ENCODE measurements around the gene CD70. TPM values are rescaled to one million over a fixed set of nuclear protein-coding genes. Genes with fewer than 3 reads are reported as not detected.
A peak's percentile ranks its signal among the peaks of the same experiment; 100 is the strongest.
"Not testable (repeated sequence)": the region's sequence is repeated elsewhere in the genome, so short reads cannot be mapped to it uniquely, and the experiment has no call there.

CD70 gene
- total RNA-seq, 3 donors from 2014 or later = 4.6 to 13.6 (median 6.6) TPM

DNA sequence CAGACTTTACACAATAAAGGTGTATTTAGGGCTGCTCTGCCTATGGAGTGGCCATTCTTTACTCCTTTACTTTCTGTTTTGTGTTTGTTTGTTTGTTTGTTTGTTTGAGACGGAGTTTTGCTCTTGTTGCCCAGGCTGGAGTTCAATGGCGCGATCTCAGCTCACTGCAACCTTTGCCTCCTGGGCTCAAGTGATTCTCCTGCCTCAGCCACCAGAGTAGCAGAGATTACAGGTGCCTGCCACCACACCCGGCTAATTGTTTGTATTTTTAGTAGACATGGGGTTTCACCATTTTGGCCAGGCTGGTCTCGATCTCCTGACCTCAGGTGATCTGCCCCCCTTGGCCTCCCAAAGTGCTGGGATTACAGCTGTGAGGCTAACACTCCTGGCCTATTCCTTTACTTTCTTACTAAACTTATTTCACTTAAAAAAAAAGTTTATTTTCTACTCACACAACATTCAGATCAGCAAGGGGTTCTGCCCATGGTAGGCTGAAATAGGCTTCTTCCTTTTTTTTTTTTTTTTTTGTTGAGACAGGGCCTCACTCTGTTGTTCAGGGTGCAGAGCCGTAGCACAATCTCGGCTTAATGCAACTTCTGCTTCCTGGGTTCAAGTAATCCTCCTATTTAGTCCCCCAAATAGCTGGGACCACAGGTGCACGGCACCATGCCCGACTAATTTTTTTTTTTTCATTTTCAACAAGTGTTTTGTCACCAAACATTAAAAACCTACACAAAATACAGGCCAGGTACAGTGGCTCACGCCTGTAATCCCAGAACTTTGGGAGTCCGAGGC is 15.5 kb upstream of the CD70 start:
- Mint-ChIP-seq H3K4me1 (ENCODE audit: low read depth) (peaks cover 23% of the 10 kb centered on the region), H3K27me3 (ENCODE audit: low read depth) (peaks cover 16% of the 10 kb centered on the region)
- H3K36me3 Mint-ChIP-seq (ENCODE audit: insufficient read depth); ATAC-seq; DNase-seq; H3K9me3 Mint-ChIP-seq; H3K4me3 Mint-ChIP-seq: not testable (repeated sequence)

DNA sequence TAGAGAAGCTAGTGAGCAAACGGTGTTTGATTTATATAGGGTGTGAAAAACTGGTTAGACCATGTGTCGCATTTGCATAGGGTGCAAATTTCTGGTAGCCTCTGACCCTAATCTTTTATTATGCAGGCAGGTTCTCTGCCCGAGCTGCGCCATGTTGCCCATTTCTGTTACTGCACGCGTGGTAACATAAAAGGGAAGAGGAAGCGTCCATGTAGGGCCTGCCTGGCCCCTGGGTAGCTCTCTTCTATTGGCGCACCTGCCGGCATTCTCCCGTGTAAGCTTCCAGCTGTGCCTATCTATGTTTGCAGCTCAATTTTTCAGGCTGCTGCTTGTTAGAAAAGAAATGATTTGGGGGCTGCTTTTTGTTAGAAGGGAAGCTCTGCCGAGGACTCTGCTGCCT is 14.0 kb upstream of the CD70 start:
- H3K27me3 Mint-ChIP-seq (ENCODE audit: low read depth) = peaks cover 9% of the 10 kb centered on the region
- no peaks in the 10 kb centered on the region for H3K9me3 Mint-ChIP-seq
- ATAC-seq = no peak
- no peak for DNase-seq
- no peaks in the 10 kb centered on the region for H3K36me3 Mint-ChIP-seq (ENCODE audit: insufficient read depth)
- no peak overlapping the region for H3K4me3 Mint-ChIP-seq
- peaks cover 20% of the 10 kb centered on the region for H3K4me1 Mint-ChIP-seq (ENCODE audit: low read depth)

DNA sequence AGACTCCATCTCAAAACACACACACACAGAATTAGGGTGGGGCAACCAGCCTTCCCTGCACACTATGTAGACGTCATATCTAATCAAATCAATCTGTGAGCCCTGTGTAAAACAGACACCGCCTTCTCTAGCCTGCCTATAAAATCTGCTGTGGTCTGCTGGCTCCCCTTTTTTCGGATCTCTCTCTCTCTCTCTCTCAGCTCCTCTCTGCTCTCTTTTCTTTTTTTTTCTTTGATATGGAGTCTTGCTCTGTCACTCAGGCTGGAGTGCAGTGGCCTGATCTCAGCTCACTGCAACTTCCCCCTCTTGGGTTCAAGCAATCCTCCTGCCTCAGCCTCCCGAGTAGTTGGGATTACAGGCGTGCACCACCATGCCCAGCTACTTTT is 11.8 kb upstream of the CD70 start:
- DNase-seq (no peak), ATAC-seq (no peak)
- Mint-ChIP-seq H3K9me3 (no peaks in the 10 kb centered on the region), H3K36me3 (ENCODE audit: insufficient read depth) (no peaks in the 10 kb centered on the region), H3K4me1 (ENCODE audit: low read depth) (peaks cover 31% of the 10 kb centered on the region), H3K27me3 (ENCODE audit: low read depth) (peaks cover 3% of the 10 kb centered on the region), H3K4me3 (no peak overlapping the region)

DNA sequence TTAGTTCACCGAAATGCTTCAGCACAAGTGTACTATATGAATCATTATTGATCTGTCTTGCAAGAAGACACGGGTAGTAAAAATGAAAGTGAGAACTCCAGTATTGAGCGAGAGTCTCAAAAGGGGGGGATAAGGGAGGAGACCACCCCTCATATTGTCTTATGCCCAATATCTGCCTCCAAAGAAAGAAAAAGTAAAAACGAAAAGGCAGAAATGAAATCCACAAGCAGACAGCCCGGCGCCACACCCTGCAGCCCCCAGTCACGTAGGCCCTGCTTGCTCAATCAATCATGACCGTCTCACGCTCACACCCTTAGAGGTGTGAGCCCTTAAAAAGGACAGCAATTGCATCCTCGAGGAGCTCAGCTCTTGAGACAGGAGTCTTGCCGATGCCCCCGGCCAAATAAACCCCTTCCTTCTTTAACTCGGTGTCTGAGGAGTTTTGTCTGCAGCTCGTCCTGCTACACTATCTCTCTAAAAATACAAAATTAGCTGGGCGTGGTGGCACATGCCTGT is 10.6 kb upstream of the CD70 start:
- not testable (repeated sequence) for H3K9me3 Mint-ChIP-seq; H3K36me3 Mint-ChIP-seq (ENCODE audit: insufficient read depth); DNase-seq; H3K27me3 Mint-ChIP-seq (ENCODE audit: low read depth)
- ATAC-seq = peak; percentile 53 to 79
- Mint-ChIP-seq H3K4me3 (peak overlapping the region; percentile 71), H3K4me1 (ENCODE audit: low read depth) (peaks cover 32% of the 10 kb centered on the region)

DNA sequence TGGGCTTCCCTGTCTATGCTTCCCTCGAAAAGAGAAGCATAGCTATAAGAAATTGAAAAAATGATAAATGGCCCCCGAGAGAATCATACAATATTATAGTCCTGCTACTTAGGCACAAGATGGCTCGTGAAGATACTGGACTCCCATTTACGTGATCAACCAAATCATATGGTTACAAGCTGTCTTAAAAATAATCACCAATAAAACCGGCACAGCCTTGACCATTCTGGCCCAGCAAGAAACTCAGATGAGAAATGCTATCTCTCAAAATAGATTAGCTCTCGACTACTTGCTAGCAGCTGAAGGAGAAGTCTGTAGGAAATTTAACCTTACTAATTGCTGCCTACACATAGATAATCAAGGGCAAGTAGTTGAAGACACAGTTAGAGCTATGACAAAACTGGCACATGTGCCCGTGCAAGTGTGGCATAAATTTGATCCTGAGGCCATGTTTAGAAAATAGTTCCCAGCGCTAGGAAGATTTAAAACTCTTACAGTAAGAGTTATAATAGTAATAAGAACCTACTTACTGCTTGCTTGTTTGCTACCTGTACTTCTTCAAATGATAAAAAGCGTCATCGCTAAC is 10.1 kb upstream of the CD70 start:
- ATAC-seq; H3K36me3 Mint-ChIP-seq (ENCODE audit: insufficient read depth); DNase-seq; H3K27me3 Mint-ChIP-seq (ENCODE audit: low read depth); H3K9me3 Mint-ChIP-seq: not testable (repeated sequence)
- H3K4me1 Mint-ChIP-seq (ENCODE audit: low read depth) = peaks cover 32% of the 10 kb centered on the region
- H3K4me3 Mint-ChIP-seq = peak overlapping the region; percentile 71

DNA sequence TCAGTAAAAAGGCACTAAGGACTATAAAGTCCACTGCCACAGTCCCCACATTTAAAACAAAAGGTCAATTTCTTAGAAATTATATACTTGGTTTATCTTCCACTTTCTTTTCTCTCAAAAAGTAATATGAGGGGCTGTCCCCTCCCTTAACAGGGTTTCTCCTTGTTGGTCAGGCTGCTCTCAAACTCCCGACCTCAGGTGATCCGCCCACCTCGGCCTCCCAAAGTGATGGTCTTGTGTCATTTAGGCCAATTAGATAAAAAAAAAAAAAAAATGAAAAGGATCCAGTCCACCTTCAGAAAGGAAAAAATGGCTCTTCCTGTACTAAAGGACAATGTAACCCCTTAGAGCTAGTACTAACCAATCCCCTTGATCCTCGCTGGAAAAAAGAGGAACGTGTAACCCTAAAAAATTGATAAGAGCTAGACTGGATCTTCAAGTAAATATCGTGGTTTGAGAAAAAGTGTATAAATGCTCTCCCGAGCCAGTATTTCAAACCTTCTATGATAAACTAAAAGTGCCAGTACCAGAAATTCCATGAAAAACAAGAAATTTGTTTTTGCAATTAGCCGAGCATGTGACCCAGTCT is 9.0 kb upstream of the CD70 start:
- ATAC-seq (no peak), DNase-seq (no peak)
- peaks cover 32% of the 10 kb centered on the region for H3K4me1 Mint-ChIP-seq (ENCODE audit: low read depth)

DNA sequence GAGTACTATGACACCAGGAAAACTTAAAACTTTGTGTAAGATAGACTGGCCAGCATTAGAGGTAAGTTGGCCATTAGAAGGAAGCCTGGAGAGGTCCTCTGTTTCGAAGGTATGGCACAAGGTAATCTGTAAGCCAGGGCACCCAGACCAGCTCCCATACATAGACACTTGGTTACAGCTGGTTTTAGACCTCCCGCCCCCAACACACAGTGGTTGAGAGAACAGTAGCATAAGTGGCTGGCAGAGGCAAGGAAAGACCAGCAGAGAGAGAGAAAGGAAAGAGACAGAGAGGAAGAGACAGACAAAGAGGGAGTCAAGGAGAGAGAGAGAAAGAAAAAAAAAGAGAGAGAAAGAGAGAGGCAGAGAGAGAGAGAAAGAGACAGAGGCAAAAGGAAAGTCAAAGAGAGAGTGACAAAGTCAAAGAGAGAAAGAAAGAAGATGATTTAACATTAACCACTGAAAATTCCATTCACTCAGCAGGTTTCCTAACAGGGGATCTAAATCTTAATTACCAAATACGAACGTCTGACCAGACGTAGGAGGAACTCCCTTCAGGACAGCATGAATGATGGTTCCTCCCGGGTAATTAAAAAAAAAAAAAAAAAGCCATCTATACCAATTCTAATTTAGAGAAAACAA is 7.4 kb upstream of the CD70 start:
- H3K36me3 Mint-ChIP-seq (ENCODE audit: insufficient read depth); H3K9me3 Mint-ChIP-seq; H3K4me3 Mint-ChIP-seq; DNase-seq; ATAC-seq: not testable (repeated sequence)
- H3K4me1 Mint-ChIP-seq (ENCODE audit: low read depth) = peaks cover 30% of the 10 kb centered on the region
- peaks cover 12% of the 10 kb centered on the region for H3K27me3 Mint-ChIP-seq (ENCODE audit: low read depth)

More for the DNA sequence above, 9.0 kb upstream of the CD70 start:
- Mint-ChIP-seq H3K4me3 (no peak overlapping the region), H3K36me3 (ENCODE audit: insufficient read depth) (no peaks in the 10 kb centered on the region), H3K9me3 (no peaks in the 10 kb centered on the region), H3K27me3 (ENCODE audit: low read depth) (peaks cover 7% of the 10 kb centered on the region)

DNA sequence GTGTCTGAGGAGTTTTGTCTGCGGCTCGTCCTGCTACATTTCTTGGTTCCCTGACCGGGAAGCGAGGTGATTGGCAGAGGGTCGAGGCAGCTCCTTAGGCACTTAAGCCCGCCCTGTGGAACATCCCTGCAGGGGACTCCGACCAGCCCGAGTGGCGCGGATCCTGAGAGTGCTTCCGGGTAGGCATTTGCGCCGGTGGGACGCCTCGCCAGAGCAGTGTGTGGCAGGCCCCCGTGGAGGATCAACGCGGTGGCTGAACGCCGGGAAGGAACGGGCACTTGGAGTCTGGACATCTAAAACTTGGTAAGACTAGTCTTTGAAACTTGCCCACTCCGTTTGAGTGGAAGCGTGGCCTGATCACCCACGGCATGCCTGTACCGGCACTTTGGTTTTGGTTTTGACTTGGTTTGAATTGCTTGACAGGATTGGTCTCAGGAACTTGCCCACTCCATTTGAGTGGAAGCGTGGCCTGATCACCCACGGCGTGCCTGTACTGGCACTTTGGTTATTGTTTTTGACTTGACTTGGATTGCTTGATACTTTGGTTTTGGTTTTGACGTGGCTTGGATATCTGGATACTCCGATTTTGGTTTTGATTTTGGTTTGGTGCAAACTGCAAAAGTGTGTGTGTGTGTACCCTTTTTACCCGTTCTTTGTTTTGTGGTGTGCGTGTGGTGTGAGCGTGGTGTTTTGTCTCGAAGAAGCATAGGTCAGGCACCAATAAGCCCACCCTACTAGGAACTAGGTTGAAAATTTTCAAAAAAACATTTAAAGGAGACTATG is 6.7 kb upstream of the CD70 start:
- not testable (repeated sequence) for H3K9me3 Mint-ChIP-seq; H3K4me3 Mint-ChIP-seq; H3K36me3 Mint-ChIP-seq (ENCODE audit: insufficient read depth); DNase-seq; ATAC-seq
- H3K4me1 Mint-ChIP-seq (ENCODE audit: low read depth) = peaks cover 29% of the 10 kb centered on the region
- peaks cover 13% of the 10 kb centered on the region for H3K27me3 Mint-ChIP-seq (ENCODE audit: low read depth)

DNA sequence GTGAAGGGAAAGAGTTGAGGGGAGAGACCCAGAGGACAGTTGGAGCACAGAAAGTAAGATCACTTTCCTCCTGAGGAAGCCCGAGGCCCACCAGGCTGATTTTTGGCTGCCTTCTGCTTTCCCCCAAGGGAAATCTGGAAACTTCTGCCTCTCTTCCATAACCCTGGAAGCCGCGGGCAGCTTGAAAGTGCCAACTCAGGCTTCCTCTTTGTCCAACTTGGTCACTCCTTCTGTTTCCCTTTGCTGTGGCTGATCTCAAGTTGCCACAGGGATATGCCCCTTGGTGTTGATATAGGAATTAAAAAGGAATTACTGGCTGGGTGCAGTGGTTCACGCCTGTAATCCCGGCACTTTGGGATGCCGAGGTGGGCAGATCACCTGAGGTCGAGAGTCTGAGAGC is 5.7 kb upstream of the CD70 start:
- H3K4me3 Mint-ChIP-seq = no peak overlapping the region
- DNase-seq (no peak), ATAC-seq (no peak)
- H3K4me1 Mint-ChIP-seq (ENCODE audit: low read depth) = peaks cover 34% of the 10 kb centered on the region
- no peaks in the 10 kb centered on the region for H3K9me3 Mint-ChIP-seq
- no peaks in the 10 kb centered on the region for H3K36me3 Mint-ChIP-seq (ENCODE audit: insufficient read depth)
- H3K27me3 Mint-ChIP-seq (ENCODE audit: low read depth) = peaks cover 21% of the 10 kb centered on the region

DNA sequence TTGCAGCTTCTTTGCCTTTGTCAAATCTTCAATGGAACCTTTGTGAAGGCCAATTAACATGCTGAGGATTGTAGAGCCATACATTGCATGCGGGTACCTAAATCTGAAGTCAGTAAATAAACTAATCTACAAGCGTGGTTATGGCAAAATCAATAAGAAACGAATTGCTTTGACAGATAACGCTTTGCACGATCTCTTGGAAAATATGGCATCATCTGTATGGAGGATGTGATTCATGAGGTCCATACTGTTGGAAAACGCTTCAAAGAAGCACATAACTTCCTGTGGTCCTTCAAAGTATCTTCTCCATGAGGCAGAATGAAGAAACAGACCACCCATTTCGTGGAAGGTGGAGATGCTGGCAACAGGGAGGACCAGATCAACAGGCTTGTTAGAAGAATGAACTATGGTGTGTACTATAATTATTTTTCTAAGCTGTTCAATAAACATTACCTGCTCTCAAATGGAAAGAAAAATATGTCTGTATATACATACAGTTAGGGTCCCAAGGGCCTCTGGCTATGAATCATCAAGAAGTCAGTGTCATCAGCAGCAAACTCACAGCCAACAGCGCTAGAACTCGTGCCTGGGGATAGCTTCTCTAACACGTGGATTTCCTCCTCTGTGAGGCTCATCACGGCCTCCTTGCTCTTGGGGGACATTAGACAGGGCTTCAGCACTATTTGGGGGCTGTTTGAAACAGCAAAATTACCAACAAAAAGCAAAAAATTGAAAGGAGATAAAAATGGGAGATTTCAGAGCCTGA is 2.9 kb upstream of the CD70 start:
- Mint-ChIP-seq H3K4me3 (no peak overlapping the region), H3K4me1 (ENCODE audit: low read depth) (peaks cover 48% of the 10 kb centered on the region), H3K36me3 (ENCODE audit: insufficient read depth) (no peaks in the 10 kb centered on the region), H3K27me3 (ENCODE audit: low read depth) (peaks cover 44% of the 10 kb centered on the region), H3K9me3 (no peaks in the 10 kb centered on the region)
- ATAC-seq (no peak), DNase-seq (no peak)

DNA sequence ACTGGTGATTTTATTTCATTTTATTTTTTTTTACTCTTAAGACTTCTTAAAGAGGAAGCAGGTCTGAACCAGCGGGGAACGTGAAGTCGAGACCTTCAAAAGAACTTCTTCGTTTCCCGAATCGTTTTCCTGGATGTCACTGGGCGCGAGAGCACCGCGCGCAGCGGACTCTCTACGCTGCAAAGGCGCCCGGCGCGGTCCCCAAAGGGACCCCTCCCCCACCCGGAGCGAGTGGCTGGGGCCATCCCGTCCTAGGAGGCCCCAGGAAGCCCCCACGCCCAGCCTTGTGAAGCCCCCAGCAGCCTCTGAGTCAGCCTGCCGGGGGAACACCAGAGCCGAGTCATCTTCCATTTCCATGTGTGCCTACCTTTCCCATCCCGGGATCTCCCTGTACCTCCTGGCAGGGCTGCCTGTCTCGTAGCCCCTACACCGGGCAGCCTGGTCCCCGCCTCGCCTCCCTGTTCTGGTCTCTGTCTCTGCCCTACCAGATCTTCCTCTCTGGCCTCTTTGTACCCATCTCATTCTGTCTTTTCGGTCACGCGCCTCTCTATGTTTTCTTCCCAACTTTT is 608 bp downstream of the CD70 start:
- peak overlapping the region; percentile 85 for H3K4me3 Mint-ChIP-seq
- no peaks in the 10 kb centered on the region for H3K36me3 Mint-ChIP-seq (ENCODE audit: insufficient read depth)
- DNase-seq = no peak
- H3K4me1 Mint-ChIP-seq (ENCODE audit: low read depth) = peaks cover 60% of the 10 kb centered on the region
- peak; percentile 32 to 36 for ATAC-seq
- H3K27me3 Mint-ChIP-seq (ENCODE audit: low read depth) = peaks cover 67% of the 10 kb centered on the region
- no peaks in the 10 kb centered on the region for H3K9me3 Mint-ChIP-seq

DNA sequence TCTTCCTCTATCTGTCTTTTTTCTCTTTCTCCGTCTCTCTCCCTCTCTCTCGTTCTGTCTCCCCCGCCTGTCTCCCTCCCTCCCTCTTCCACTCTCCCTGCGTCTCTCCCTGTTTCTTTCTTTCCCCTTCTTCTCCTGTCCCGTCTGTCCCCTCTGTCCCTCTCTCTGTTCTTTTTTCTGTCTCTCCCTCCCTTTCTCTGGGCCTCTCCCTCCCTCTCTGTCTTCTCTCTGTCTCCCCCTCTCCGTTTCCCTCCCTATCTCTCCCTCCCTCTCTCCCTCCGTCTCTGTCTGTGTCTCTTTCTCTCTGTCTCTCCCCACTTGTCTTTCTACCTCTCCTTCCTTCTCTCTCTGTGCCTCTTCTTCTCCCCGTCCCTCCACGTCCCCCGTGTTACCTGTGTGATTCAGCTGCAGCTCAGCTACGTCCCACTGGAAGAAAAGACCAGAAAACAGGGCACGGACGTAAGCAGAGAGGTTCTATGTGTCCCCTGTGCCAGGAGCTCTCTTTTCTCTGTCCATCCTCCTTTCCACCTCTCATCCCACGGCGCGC is 1.2 kb downstream of the CD70 start:
- Mint-ChIP-seq H3K36me3 (ENCODE audit: insufficient read depth) (no peaks in the 10 kb centered on the region), H3K9me3 (no peaks in the 10 kb centered on the region), H3K4me3 (peak overlapping the region; percentile 85), H3K27me3 (ENCODE audit: low read depth) (peaks cover 71% of the 10 kb centered on the region), H3K4me1 (ENCODE audit: low read depth) (peaks cover 60% of the 10 kb centered on the region)
- ATAC-seq = no peak
- no peak for DNase-seq

All from activated T-cell treated with anti-CD3 and anti-CD28 coated beads, Interleukin-2, amount 50 U/mL, for 4 hours (primary cell).